GM23338 (cell line): ENCODE results near the gene GHRL. TPM values are rescaled to one million over a fixed set of nuclear protein-coding genes. Genes with fewer than 3 reads are reported as not detected.

Experiments
- ETS1 ChIP-seq: IDR thresholded peaks from 2 replicates; pipeline ENCODE4 v1.6.1; 2016; ENCODE audit warnings: antibody characterized with exemption
- EZH2 ChIP-seq: fragments of 200-600 bp; sonication (generic); IDR thresholded peaks from one replicate; pipeline ENCODE4 v1.8.0; 2017; ENCODE audit warnings: antibody characterized with exemption, mild to moderate bottlenecking, low read depth; ENCODE audit not compliant: unreplicated experiment
- EZH2phosphoT487 ChIP-seq: fragments of 200-600 bp; sonication (generic); IDR thresholded peaks from one replicate; pipeline ENCODE4 v1.8.1; 2018; ENCODE audit warnings: antibody characterized with exemption; ENCODE audit not compliant: unreplicated experiment
- JUNB ChIP-seq: IDR thresholded peaks from one replicate; pipeline ENCODE4 v1.6.1; 2016; ENCODE audit warnings: antibody characterized with exemption; ENCODE audit not compliant: unreplicated experiment
- NANOG ChIP-seq: IDR thresholded peaks from 2 replicates; pipeline ENCODE4 v1.6.1; 2016; ENCODE audit warnings: antibody characterized with exemption, borderline replicate concordance
- POLR2AphosphoS5 ChIP-seq: IDR thresholded peaks from 2 replicates; pipeline ENCODE4 v1.6.1; 2016; ENCODE audit warnings: antibody characterized with exemption, low read depth
- STAT1 ChIP-seq: IDR thresholded peaks from one replicate; pipeline ENCODE4 v1.6.1; 2016; ENCODE audit warnings: antibody characterized with exemption; ENCODE audit not compliant: unreplicated experiment
- ZNF114 ChIP-seq: fragments of 250-450 bp; sonication (Bioruptor Pico); IDR thresholded peaks from 2 replicates; pipeline ENCODE4 v1.5.0; 2020; ENCODE audit warnings: mild to moderate bottlenecking, moderate library complexity
- ZNF331 ChIP-seq: fragments of 250-450 bp; sonication (Bioruptor Pico); IDR thresholded peaks from 2 replicates; pipeline ENCODE4 v1.5.0; 2020; ENCODE audit warnings: low read depth, mild to moderate bottlenecking, moderate library complexity
- ZNF462 ChIP-seq: fragments of 250-450 bp; sonication (Bioruptor Pico); IDR thresholded peaks from 2 replicates; pipeline ENCODE4 v1.5.0; 2020; ENCODE audit warnings: mild to moderate bottlenecking, moderate library complexity
- polyA plus RNA-seq: library from polyadenylated mRNA; unstranded; fragments of >200 nt; fragmentation: Nextera tagmentation; extraction: Ambion mirVana; gene quantifications from 2 replicates; pipeline ENCODE4 v1.2.1, GENCODE V29; 2016
- total RNA-seq: library from RNA; depleted of rRNA; stranded (reverse); fragments of >200 nt; shearing (Covaris generic); gene quantifications from 2 replicates; pipeline ENCODE4 v1.2.3, GENCODE V29; 2014

The GHRL gene
- total and polyA plus RNA-seq, 2 experiments from 2014 or later: 0.78 TPM; not detected in 1

GRCh38 chr3:10317311-10317960 lies 24.7 kb upstream of the GHRL start (continued):
- no peak for TF ChIP-seq ZNF462
- no peak for TF ChIP-seq ZNF331
- no peak for TF ChIP-seq EZH2
- no peak for TF ChIP-seq ETS1
- TF ChIP-seq POLR2AphosphoS5: no peak
- TF ChIP-seq EZH2phosphoT487: no peak
- TF ChIP-seq NANOG: no peak
- TF ChIP-seq ZNF114 (CRISPR knock-in tag): no peak
- no peak for TF ChIP-seq STAT1
- no peak for TF ChIP-seq JUNB
